Activated CD4-positive, alpha-beta T cell treated with anti-CD3 and anti-CD28 coated beads for 1 hour (primary cell): ENCODE results near the gene HLA-E.
"Not testable (repeated sequence)": the region's sequence is repeated elsewhere in the genome, so short reads cannot be mapped to it uniquely, and the experiment has no call there.

Experiments
- DNase-seq: peaks from one replicate; pipeline ENCODE4 v3.0.0-alpha.2; 2020

Gene HLA-E

GRCh38 chr6:30481211-30481964, 7.9 kb upstream of the HLA-E start:
- no peak for DNase-seq

GRCh38 chr6:30481965-30482644, 7.2 kb upstream of the HLA-E start:
- DNase-seq = peak; percentile 78

GRCh38 chr6:30483677-30484279, 5.5 kb upstream of the HLA-E start:
- no peak for DNase-seq

DNA sequence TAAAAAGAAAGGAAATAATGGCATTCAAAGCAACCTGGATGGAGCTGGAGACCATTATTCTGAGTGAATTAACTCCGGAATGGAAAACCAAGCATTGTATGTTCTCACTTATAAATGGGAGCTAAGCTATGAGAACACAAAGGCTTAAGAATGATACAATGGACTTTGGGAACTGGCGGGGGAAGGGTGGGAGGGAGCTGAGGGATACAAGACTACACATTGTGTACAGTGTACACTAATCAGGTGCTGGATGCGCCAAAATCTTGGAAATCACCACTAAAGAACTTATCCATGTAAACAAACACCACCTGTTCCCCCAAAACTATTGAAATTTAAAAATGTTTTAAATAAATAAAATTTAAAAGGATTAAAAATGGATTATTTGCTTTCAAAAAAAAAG, 4.1 kb upstream of the HLA-E start:
- no peak for DNase-seq

DNA sequence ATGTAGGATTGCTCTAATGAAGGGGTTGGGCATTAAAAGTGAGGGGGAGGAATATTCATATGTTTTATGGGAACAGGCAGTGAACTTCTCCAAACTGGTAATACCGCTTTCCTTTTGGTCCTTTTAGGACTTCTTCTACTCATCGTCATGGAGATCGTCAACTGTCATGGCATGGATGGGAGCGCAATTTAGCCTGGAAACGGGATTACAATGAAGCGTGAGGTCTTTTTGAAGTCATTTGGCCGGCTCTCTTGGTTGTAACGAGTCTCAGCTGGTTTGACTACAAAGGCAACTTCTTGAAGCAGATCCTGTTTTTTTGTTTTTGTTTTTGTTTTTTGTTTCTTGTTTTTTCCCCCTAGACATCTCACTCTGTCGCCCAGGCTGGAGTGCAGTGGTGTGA, 1.4 kb upstream of the HLA-E start:
- no peak for DNase-seq

DNA sequence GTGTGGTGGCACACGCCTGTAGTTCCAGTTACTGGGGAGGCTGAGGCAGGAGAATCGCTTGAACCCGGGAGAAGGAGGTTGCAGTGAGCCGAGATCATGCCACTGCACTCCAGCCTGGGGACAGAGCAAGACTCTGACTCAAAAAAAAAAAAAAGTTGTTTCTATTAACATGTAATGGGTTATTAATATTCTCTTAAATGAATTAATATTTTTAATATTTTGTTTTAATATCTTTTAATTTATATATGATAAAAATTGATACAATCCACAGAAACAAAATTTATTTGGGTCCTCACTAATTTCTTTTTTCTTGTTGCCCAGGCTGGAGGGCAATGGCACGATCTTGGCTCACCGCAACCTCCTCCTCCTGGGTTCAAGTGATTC, 620 bp upstream of the HLA-E start:
- not testable (repeated sequence) for DNase-seq

GRCh38 chr6:30490026-30490876, 942 bp downstream of the HLA-E start:
- DNase-seq = peak; percentile 73

- not testable (repeated sequence) for DNase-seq
Observed at GRCh38 chr6:30491291-30491953, 2.1 kb downstream of the HLA-E start.

- no peak for DNase-seq
Observed at GRCh38 chr6:30491991-30492952, 3.0 kb downstream of the HLA-E start.

DNA sequence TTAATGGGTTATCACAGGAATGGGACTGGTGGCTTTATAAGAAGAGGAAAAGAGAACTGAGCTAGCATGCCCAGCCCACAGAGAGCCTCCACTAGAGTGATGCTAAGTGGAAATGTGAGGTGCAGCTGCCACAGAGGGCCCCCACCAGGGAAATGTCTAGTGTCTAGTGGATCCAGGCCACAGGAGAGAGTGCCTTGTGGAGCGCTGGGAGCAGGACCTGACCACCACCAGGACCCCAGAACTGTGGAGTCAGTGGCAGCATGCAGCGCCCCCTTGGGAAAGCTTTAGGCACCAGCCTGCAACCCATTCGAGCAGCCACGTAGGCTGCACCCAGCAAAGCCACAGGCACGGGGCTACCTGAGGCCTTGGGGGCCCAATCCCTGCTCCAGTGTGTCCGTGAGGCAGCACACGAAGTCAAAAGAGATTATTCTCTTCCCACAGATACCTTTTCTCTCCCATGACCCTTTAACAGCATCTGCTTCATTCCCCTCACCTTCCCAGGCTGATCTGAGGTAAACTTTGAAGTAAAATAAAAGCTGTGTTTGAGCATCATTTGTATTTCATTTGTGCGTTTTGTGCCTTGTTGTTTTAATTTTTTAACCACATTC, 4.4 kb downstream of the HLA-E start:
- DNase-seq = no peak

GRCh38 chr6:30494291-30494861, 5.1 kb downstream of the HLA-E start:
- no peak for DNase-seq

DNA sequence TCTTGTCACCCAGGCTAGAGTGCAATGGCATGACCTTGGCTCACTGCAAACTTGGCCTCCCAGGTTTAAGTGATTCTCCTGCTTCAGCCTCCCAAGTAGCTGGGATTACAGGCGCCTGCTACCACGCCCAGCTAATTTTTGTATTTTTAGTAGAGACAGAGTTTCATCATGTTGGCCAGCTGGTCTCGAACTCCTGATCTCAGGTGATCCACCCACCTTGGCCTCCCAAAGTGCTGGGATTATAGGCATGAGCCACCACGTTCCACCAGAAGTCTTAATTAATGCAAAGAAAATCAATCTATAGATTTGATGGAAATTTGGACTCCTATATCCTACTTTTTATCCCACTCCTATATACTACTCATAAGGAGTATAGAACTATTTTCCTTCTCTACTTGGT, 5.8 kb downstream of the HLA-E start:
- not testable (repeated sequence) for DNase-seq

DNA sequence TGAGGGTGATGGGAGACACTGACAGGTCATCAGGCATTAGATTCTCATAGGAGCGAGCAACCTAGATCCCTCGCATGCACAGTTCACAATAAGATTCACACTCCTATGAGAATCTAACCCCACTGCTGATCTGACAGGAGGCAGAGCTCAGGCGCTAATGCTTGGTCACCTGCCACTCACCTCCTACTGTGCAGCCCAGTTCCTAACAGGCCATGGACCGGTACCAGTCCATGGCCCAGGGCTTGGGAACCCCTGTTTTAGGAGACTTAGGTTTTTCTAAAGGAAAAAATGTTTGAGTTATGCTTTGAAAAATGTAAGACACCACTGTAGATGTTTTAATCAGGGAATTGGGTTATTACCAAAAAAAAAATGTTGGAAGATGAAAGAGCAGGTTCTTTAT, 6.7 kb downstream of the HLA-E start:
- no peak for DNase-seq

GRCh38 chr6:30497261-30497599, 7.9 kb downstream of the HLA-E start:
- not testable (repeated sequence) for DNase-seq

DNA sequence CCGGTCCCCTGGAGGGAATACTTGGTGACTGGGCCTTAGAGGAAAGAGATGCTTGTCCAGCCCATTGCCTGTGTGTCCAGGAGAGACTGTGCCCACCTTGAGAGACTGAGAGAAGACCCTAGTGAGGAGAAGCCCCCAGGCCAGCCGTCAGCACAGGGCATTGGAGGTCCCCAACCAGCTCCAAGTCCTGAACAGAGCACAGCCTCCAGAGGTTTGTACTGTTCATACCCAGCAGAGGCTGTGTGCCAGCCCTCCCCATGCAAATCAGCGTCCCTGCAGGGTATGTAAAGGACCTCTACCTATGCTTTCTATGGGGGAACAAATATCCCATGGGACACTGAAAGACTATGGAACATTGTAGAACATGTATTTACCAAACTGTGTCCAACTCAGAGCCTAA, 8.4 kb downstream of the HLA-E start:
- no peak for DNase-seq

DNA sequence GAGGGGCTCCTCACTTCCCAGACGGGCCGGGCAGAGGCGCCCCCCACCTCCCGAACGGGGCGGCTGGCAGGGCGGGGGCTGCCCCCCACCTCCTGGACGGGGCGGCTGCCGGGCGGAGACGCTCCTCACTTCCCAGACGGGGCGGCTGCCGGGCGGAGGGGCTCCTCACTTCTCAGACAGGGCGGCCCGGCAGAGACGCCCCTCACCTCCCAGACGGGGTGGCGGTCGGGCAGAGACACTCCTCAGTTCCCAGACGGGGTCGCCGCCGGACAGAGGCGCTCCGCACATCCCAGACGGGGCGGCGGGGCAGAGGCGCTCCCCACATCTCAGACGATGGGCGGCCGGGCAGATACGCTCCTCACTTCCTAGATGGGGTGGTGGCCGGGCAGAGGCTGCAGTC, 9.4 kb downstream of the HLA-E start:
- not testable (repeated sequence) for DNase-seq

GRCh38 chr6:30500421-30501355, 11.4 kb downstream of the HLA-E start:
- no peak for DNase-seq

GRCh38 chr6:30507849-30508827, 18.8 kb downstream of the HLA-E start:
- no peak for DNase-seq
